ENCODE results near the gene PLCL1.

Gene PLCL1

GRCh38 chr2:197801033-197801432, 3.4 kb upstream of the PLCL1 start:
- TF ChIP-seq REST (IDR thresholded peaks at IDR 0.05; ENCODE audit: insufficient read depth in 1 of 2, low read depth in 2 of 2, low read length in 2 of 2) (no peak), SIN3A (IDR thresholded peaks at IDR 0.05; ENCODE audit: borderline replicate concordance, insufficient read depth, low read length) (no peak), TAF1 (IDR thresholded peaks at IDR 0.05; ENCODE audit: borderline replicate concordance, insufficient read depth, low read length) (no peak), POLR2AphosphoS5 (IDR thresholded peaks at IDR 0.05; ENCODE audit: low read depth, low read length) (no peak), FOXP2 (optimal IDR thresholded peaks at IDR 0.05; ENCODE audit: borderline replicate concordance, extremely low read depth, extremely low read length, insufficient read depth) (no peak)

GRCh38 chr2:197803033-197803444, 1.4 kb upstream of the PLCL1 start:
- TF ChIP-seq FOXP2 (optimal IDR thresholded peaks at IDR 0.05; ENCODE audit: borderline replicate concordance, extremely low read depth, extremely low read length, insufficient read depth) (no peak), POLR2AphosphoS5 (IDR thresholded peaks at IDR 0.05; ENCODE audit: low read depth, low read length) (no peak), REST (IDR thresholded peaks at IDR 0.05; ENCODE audit: insufficient read depth in 1 of 2, low read depth in 2 of 2, low read length in 2 of 2) (no peak), TAF1 (IDR thresholded peaks at IDR 0.05; ENCODE audit: borderline replicate concordance, insufficient read depth, low read length) (no peak)

GRCh38 chr2:197804758-197805714, 643 bp downstream of the PLCL1 start:
- TF ChIP-seq REST (IDR thresholded peaks at IDR 0.05; ENCODE audit: insufficient read depth in 1 of 2, low read depth in 2 of 2, low read length in 2 of 2) (no peak), FOXP2 (optimal IDR thresholded peaks at IDR 0.05; ENCODE audit: borderline replicate concordance, extremely low read depth, extremely low read length, insufficient read depth) (no peak), SIN3A (IDR thresholded peaks at IDR 0.05; ENCODE audit: borderline replicate concordance, insufficient read depth, low read length) (no peak), TAF1 (IDR thresholded peaks at IDR 0.05; ENCODE audit: borderline replicate concordance, insufficient read depth, low read length) (no peak), POLR2AphosphoS5 (IDR thresholded peaks at IDR 0.05; ENCODE audit: low read depth, low read length) (no peak)

- TF ChIP-seq REST (IDR thresholded peaks at IDR 0.05; ENCODE audit: insufficient read depth in 1 of 2, low read depth in 2 of 2, low read length in 2 of 2): no peak
- TF ChIP-seq SIN3A (IDR thresholded peaks at IDR 0.05; ENCODE audit: borderline replicate concordance, insufficient read depth, low read length): no peak
- TF ChIP-seq FOXP2 (optimal IDR thresholded peaks at IDR 0.05; ENCODE audit: borderline replicate concordance, extremely low read depth, extremely low read length, insufficient read depth): no peak
- TF ChIP-seq TAF1 (IDR thresholded peaks at IDR 0.05; ENCODE audit: borderline replicate concordance, insufficient read depth, low read length): no peak
- TF ChIP-seq POLR2AphosphoS5 (IDR thresholded peaks at IDR 0.05; ENCODE audit: low read depth, low read length): no peak
Measured at GRCh38 chr2:197805715-197806633, 1.6 kb downstream of the PLCL1 start.

Data from PFSK-1 (cell line).